ENCODE data around the gene ADCY1.

ADCY1 gene

DNA sequence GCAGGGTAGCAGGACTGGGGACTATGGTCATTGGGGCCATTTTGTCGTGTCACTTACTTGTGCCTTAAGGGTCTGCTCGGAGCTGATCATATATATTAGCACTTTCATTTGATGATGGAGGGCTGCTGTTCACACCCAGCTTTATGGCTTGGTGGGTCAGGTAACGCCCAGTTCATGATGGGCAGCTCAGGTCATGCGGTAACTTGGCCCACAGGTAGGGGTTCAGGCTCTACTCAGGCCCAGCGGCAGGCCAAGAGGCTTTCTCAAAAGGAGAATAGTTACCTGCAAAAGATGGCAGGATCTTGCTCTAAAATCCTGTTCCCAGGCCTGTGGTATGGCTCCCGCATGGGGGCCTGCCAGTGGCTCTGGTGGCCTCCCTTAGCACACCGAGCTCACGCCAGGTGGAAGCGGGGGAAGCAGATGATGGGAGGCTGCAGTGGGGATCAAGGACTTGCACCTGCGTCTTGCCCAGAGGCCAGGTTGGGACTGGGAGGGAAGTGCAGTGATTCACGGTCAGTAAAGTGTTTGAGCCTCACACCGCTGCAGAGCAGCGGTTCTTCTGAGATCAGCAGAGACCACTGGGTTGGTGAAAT, 109.5 kb downstream of the ADCY1 start:
- H3K4me3 ChIP-seq (ENCODE audit: low read length) = no peak overlapping the region
- no peak for TF ChIP-seq ZNF274 (IDR thresholded peaks at IDR 0.05; ENCODE audit: low read depth, low read length)

- TF ChIP-seq ZNF274 (IDR thresholded peaks at IDR 0.05; ENCODE audit: low read depth, low read length) = no peak
- H3K4me3 ChIP-seq (ENCODE audit: low read length) = no peak overlapping the region
These were observed 110.9 kb downstream of the ADCY1 start for GRCh38 chr7:45684910-45685618.

- H3K4me3 ChIP-seq (ENCODE audit: low read length) = no peak overlapping the region
- TF ChIP-seq ZNF274 (IDR thresholded peaks at IDR 0.05; ENCODE audit: low read depth, low read length) = no peak
These were observed 111.6 kb downstream of the ADCY1 start for GRCh38 chr7:45685619-45686240.

- H3K4me3 ChIP-seq (ENCODE audit: low read length) = no peak overlapping the region
- TF ChIP-seq ZNF274 (IDR thresholded peaks at IDR 0.05; ENCODE audit: low read depth, low read length) = no peak
These were observed 112.4 kb downstream of the ADCY1 start for GRCh38 chr7:45686441-45687184.

- TF ChIP-seq ZNF274 (IDR thresholded peaks at IDR 0.05; ENCODE audit: low read depth, low read length) = no peak
- H3K4me3 ChIP-seq (ENCODE audit: low read length) = no peak overlapping the region
These were observed 113.0 kb downstream of the ADCY1 start for GRCh38 chr7:45687185-45687560.

DNA sequence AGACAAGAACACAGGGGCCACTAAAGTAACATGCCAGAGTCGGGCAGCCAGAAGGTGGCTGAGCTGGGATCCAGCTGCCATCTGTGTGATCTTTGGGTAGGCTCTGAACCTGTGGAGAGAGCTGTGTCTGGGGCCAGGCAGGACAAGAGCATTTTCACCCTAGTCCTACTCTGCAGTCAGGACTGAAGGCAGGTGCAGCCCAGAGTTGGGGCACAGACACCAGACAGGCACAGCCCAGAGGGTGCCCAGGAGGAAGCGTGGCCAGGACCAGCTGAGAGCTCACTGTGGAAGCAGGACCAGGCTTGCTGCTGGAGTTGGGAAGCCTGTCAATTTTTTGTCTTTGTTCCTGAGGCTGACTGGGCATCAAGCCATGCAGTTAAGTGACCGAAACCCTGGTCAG, 113.6 kb downstream of the ADCY1 start:
- TF ChIP-seq ZNF274 (IDR thresholded peaks at IDR 0.05; ENCODE audit: low read depth, low read length) = no peak

GRCh38 chr7:45688382-45688781, 114.2 kb downstream of the ADCY1 start:
- TF ChIP-seq ZNF274 (IDR thresholded peaks at IDR 0.05; ENCODE audit: low read depth, low read length) = no peak
- no peak overlapping the region for H3K4me3 ChIP-seq (ENCODE audit: low read length)

More for the DNA sequence above, 113.6 kb downstream of the ADCY1 start:
- no peak overlapping the region for H3K4me3 ChIP-seq (ENCODE audit: low read length)

- TF ChIP-seq ZNF274 (IDR thresholded peaks at IDR 0.05; ENCODE audit: low read depth, low read length) = no peak
- H3K4me3 ChIP-seq (ENCODE audit: low read length) = no peak overlapping the region
These were observed 115.0 kb downstream of the ADCY1 start for GRCh38 chr7:45689011-45689796.

DNA sequence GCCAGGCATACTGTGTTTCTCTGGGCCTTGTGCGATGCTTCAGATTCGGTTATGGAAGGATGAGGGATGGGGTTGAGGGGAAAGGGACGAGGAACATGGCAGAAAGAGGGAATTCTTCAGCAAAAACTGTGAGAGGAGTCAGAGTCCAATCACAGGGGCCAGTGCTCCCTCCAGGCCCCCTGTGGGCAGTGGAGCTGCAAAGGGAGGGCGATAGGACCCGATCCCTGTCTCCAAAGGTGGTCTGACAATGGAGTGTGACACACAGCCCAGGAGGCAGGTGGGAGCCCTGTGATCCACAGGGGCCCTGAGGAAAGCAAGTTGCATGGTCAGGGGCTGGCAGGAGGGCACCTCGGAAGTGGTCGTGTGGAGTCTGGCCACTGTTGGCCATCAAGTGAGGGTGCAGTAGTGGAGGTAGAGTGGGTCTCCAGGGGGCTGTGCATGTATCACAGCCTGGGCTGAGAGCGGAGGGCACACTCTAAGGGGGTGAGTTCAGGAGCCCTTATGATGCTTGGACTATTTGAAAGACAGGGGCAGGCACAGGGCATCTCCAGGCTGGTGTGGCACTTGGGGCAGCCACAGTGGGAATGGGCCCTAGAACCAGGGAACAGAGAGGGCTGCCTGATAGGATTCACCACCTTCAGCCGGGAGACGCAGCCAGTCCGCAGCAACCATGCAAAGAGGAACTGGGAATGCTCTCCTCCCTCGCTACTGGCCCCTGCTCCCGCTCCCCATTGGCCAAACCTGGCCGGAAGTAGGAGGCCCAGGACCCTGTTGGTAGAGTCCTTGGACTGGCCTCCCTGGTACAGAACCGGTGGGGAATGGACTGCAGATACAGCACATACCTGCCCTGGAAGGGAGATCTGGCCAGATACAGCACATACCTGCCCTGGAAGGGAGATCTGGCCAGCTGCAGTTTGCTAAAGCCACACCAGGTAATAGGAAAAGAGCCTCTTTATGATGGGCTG, 115.9 kb downstream of the ADCY1 start:
- H3K4me3 ChIP-seq (ENCODE audit: low read length) = no peak overlapping the region
- TF ChIP-seq ZNF274 (IDR thresholded peaks at IDR 0.05; ENCODE audit: low read depth, low read length) = no peak

DNA sequence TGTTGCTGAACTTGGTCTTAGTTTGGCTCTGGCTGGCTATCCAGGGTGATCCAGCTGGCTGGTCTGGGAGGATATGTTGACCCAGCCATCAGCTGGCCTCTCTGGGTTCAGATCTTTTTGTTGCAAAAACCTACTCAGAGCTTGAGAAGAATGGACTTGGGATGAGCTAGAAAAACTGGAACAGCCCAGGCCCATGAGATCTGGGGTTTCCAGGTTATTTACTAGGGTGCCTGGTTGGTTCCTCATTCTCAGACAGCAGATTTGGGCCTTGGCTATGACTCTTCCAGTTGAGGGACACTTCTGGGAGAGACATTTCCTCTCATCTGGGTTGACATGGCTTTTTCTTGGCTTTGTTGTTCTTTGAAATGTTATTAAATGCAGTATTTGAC, 116.6 kb downstream of the ADCY1 start:
- no peak for TF ChIP-seq ZNF274 (IDR thresholded peaks at IDR 0.05; ENCODE audit: low read depth, low read length)
- H3K4me3 ChIP-seq (ENCODE audit: low read length) = no peak overlapping the region

GRCh38 chr7:45691155-45691656, 117.0 kb downstream of the ADCY1 start:
- H3K4me3 ChIP-seq (ENCODE audit: low read length) = no peak overlapping the region
- no peak for TF ChIP-seq ZNF274 (IDR thresholded peaks at IDR 0.05; ENCODE audit: low read depth, low read length)

GRCh38 chr7:45692031-45692430, 117.9 kb downstream of the ADCY1 start:
- no peak for TF ChIP-seq ZNF274 (IDR thresholded peaks at IDR 0.05; ENCODE audit: low read depth, low read length)
- H3K4me3 ChIP-seq (ENCODE audit: low read length) = no peak overlapping the region

Measured in GM08714 (cell line).